GM12891 (cell line): ENCODE data around the gene CLEC11A.

Experiments
- POLR2A ChIP-seq: IDR thresholded peaks from 2 replicates; pipeline ENCODE4 v1.6.1; 2011; ENCODE audit warnings: low read depth, low read length, control low read depth
- POLR2AphosphoS5 ChIP-seq: IDR thresholded peaks from 2 replicates; pipeline ENCODE4 v1.6.1; 2011; ENCODE audit warnings: low read depth, low read length, control low read depth

DNA sequence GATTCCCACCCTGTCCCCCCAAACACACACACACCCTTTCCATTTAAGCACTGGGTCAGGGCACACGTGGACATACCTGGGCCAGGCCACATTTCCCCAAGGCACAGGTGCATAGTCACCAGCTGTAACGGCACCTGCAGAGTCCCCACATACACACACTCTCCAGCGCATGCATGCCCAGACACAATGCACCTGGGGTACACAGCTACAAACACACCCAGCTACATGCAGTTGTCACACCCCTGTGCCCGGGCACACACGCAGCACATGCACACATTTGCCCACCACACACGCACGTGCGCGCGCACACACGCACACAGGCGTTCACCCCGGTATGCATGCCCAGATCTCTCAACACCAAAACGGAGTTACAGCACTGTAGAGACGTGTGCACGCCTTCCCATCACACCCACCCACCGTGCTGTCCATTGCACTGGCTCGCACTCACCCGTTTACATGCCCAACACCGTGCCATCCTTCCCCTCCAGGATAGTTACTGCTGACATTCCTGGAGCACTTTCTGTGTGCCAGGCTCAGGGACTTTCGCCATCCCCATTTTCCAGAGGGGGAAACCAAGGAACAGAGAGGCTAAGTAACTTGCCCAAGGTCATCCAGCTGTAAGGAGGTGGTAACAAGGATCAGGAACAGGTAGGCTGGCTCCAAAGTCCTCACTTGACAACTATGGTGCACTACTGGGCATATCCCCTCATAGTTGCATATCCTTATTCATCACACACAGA is 2.8 kb upstream of the CLEC11A start:
- no peak for TF ChIP-seq POLR2AphosphoS5
- no peak for TF ChIP-seq POLR2A
